Posterior cingulate gyrus (tissue), 11 donors: Measurements from ENCODE around the gene ZNF287.

Experiments
- DNase-seq, 10 donors: peaks; one replicate each; pipeline versions ENCODE4 v3.0.0 to v3.0.0-alpha.2; 2020 to 2021; ENCODE audit warnings: mixed read lengths in 3 of 10
- intact Hi-C: fragments of 100-400 bp; cut with DNase I; formaldehyde crosslinking; loops from one replicate; pipeline ENCODE4 v1.15.1; 2023

The ZNF287 gene

GRCh38 chr17:16519021-16519420 lies 50.0 kb downstream of the ZNF287 start:
- intact Hi-C loops = no loop called here

GRCh38 chr17:16517477-16517876 lies 51.5 kb downstream of the ZNF287 start:
- intact Hi-C loops = no loop called here
- no peak for DNase-seq

More at GRCh38 chr17:16519021-16519420, 50.0 kb downstream of the ZNF287 start:
- no peak for DNase-seq

DNA sequence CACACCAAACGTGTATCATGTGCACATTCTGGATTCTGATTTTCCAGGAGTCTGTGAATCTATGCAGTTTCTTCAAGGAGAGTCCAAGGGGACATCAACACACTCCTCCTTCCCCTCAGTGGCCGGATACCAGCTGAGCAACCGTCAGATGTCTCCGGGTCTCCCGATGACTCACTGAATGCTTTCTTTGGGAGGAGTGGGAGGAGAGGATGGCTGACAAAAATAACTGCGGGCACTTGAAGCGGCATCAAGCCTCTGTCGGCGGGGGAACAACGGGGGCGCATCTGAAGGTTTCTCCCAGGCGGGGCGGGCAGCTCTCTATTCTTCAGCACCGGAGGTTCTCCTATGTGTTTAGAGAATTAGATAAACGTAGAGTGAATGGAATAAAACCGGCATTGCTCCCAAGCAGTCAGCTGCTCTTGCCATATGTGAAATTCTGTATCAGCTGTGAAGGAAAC lies 52.4 kb downstream of the ZNF287 start:
- DNase-seq = peak; percentile 20 to 96 (median 76)
- intact Hi-C loops = no loop called here

GRCh38 chr17:16515933-16516332 lies 53.1 kb downstream of the ZNF287 start:
- DNase-seq = no peak
- intact Hi-C loops = no loop called here

GRCh38 chr17:16513873-16514272 lies 55.1 kb downstream of the ZNF287 start:
- DNase-seq = no peak
- intact Hi-C loops = no loop called here

- intact Hi-C loops = no loop called here
- DNase-seq = no peak
Observed at GRCh38 chr17:16512011-16512410, 57.0 kb downstream of the ZNF287 start.

GRCh38 chr17:16511593-16511992 lies 57.4 kb downstream of the ZNF287 start:
- DNase-seq = no peak
- intact Hi-C loops = no loop called here

DNA sequence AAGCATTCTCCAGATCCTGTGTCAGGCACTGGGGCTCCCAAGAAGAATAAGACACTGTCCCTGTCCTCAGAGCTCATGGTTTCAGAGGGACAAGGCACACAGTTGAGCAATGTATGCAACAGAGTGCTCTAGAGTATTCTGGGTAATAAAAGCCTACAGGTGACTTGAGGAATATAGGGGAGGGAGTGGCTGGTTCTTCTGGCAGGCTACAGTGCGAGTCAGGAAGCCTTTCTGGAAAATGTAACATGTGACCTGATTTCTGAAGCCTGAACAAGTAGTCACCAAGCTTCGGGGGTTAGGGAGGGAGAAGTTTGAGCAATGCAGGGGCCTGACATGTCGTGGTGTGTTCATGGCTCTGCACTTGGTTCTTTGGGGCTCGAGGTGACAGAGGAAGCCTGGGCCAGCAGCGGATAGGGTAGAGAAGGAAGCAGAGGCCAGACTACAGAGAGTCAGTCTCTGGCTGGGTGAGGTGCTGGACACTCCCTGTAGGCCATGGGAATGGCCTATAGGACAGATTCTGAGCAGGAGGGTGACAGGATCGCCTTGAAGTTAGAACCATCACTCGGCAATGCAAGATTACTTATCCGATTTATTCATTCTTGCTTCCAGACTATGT lies 61.0 kb downstream of the ZNF287 start:
- intact Hi-C loops = no loop called here
- DNase-seq = peak in 1 of 10 donors; percentile 12

DNA sequence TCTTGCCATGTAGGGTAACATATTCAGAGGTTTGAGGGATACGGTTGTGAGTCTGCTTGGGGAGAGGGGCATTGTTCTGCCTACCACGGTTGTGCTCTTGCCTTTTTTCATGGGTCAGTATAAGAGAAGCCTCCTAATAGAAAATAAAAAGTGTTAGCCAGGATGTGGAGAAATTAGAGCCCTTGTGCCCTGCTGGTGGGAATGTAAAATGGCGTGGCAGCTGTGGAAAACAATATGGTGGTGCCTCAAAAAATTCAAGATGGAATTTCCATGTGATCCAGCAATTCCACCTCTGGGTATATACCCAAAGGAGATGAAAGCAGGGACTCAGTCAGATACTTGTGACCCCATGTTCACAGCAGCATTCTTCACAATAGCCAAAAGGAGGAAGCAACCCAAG lies 62.8 kb downstream of the ZNF287 start:
- intact Hi-C loops = no loop called here
- DNase-seq = no peak

GRCh38 chr17:16504984-16505383 lies 64.0 kb downstream of the ZNF287 start:
- no peak for DNase-seq
- intact Hi-C loops = no loop called here
